ENCODE results near the gene AKAP11.

AKAP11 gene

DNA sequence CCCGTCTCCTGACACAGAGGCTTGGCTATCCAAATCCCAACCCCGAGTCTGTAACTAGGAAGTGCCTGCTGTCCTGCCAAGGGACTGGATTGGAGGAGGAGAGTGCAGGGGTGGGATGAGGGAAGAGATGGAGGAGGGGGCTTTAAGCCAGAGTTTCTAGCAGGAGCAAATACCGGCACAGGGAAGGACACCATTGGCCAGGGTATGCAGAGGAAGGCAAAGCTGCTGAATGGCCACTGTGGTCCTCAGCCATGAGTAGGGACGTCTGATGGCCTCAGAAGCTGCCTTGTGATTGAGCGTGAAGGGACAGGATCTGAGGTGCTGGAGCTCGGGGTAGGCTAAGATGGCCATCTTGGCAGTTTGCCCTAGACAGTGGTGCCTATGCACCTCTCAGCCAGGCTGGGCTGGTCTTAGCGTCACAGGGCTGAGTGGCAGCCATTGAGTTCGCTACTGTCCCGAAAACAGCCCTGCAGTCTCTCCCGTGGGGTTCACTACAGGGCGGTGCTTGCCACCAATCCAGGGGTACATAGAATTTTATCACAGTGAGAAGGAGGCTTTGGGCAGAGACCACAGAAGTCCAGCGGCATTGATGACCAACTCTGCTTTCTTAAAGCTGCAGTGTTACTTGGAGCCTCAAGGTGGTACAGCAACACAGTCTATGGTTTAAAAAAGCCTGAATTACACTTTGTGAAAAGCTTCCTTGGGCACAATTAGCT lies 61.8 kb downstream of the AKAP11 start:
- no peak for DNase-seq (ENCODE audit: low spot score)

- no peak for DNase-seq (ENCODE audit: low spot score)
Observed at GRCh38 chr13:42334329-42334706, 62.4 kb downstream of the AKAP11 start.

GRCh38 chr13:42337808-42338600 lies 66.1 kb downstream of the AKAP11 start:
- DNase-seq (ENCODE audit: low spot score) = no peak

DNA sequence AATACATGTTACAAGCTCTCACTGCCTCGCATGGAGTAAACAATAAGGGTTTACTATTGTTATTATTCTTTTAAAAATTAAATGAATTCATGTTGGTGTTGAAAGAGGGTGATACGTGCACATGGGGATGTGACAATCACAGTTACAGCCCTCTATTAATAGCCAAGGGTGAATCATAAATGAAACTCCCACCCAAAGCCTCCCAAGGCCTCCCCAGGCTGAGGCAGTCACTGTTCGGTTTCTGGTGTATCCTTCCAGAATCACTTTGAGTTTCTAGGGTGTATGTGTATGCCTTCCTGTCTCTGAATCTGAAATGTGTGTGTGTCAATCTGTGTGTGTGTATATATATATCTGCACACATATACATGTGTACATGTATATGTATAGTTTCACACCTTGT lies 73.4 kb downstream of the AKAP11 start:
- DNase-seq (ENCODE audit: low spot score) = no peak

DNA sequence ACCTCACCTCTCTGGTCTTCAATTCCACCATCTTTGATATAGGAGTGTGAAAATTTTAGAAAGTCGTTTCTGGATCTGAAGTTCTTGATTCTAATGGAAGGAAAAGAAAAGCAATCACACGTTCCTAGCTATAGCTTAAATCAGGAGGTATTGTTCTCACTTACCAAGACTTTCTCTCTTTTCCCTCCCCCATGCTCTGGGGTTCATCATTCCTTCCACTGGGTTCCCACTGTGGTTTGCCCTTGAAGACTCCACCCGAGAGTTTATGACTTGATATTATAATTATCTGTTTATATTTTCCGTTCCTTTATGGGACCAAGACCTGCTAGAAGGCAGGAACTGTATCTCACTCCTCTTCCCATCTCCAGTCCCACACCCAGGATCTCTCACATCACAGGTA lies 76.6 kb downstream of the AKAP11 start:
- no peak for DNase-seq (ENCODE audit: low spot score)

GRCh38 chr13:42350141-42350540 lies 78.2 kb downstream of the AKAP11 start:
- no peak for DNase-seq (ENCODE audit: low spot score)

DNA sequence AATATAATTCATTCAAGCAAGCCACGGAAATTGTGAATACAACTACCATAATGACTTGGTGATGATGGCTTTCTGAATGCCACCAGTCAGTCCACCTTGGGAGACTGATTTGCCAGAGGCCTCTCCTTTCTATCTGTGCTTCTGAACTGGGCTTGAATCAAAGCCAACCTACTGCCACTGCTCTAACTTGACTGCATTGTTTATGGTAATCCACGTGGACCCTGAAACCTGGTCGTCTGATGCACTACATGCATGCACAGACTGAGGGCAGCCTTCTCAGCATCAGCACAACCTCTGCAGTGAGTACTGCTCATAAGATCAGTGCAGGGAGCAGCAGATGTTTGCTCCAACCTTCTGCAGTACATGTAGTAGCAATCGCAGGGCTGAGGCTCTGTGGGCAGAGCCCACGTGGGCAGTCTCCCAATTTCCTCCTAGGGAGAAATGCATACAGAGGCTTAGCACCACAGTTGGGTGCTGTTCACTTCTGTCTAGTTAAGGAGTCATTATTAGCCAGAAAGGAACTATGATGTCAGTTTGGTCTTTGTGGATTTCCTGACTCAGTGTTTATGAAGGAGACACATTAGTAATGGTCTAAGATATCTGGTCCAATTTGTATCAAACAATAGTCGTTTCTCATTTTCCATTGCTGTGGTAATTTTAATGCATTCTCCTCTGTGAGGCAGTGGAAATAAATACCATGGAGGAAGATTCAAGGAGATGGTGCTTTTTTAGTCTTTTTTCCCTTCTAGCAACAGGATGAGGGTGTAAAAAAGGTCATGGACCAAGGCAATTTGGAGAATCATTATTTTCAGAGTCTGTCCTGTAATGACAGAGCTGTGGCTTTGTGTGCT lies 82.5 kb downstream of the AKAP11 start:
- DNase-seq (ENCODE audit: low spot score) = no peak

- no peak for DNase-seq (ENCODE audit: low spot score)
Observed at GRCh38 chr13:42355092-42355485, 83.1 kb downstream of the AKAP11 start.

GRCh38 chr13:42355491-42356183 lies 83.7 kb downstream of the AKAP11 start:
- DNase-seq (ENCODE audit: low spot score) = no peak

- no peak for DNase-seq (ENCODE audit: low spot score)
Observed at GRCh38 chr13:42356184-42356575, 84.2 kb downstream of the AKAP11 start.

- DNase-seq (ENCODE audit: low spot score) = no peak
Observed at GRCh38 chr13:42360046-42360574, 88.2 kb downstream of the AKAP11 start.

GRCh38 chr13:42361701-42362100 lies 89.7 kb downstream of the AKAP11 start:
- no peak for DNase-seq (ENCODE audit: low spot score)

GRCh38 chr13:42363941-42364612 lies 92.1 kb downstream of the AKAP11 start:
- no peak for DNase-seq (ENCODE audit: low spot score)

GRCh38 chr13:42364613-42365000 lies 92.7 kb downstream of the AKAP11 start:
- DNase-seq (ENCODE audit: low spot score) = no peak

GRCh38 chr13:42367831-42368230 lies 95.9 kb downstream of the AKAP11 start:
- no peak for DNase-seq (ENCODE audit: low spot score)

- no peak for DNase-seq (ENCODE audit: low spot score)
Observed at GRCh38 chr13:42369071-42369797, 97.3 kb downstream of the AKAP11 start.

GRCh38 chr13:42370229-42370628 lies 98.3 kb downstream of the AKAP11 start:
- no peak for DNase-seq (ENCODE audit: low spot score)

Measured in hematopoietic multipotent progenitor cell treated with erythropoietin and hydrocortisone succinate and interleukin-3 and kit ligand, for 17 days (in vitro differentiated cells).